ENCODE data around the gene YWHAG. TPM values are rescaled to one million over a fixed set of nuclear protein-coding genes. Genes with fewer than 3 reads are reported as not detected.

Gene YWHAG
- total RNA-seq, 1 experiment from 2014 or later: 178 TPM

DNA sequence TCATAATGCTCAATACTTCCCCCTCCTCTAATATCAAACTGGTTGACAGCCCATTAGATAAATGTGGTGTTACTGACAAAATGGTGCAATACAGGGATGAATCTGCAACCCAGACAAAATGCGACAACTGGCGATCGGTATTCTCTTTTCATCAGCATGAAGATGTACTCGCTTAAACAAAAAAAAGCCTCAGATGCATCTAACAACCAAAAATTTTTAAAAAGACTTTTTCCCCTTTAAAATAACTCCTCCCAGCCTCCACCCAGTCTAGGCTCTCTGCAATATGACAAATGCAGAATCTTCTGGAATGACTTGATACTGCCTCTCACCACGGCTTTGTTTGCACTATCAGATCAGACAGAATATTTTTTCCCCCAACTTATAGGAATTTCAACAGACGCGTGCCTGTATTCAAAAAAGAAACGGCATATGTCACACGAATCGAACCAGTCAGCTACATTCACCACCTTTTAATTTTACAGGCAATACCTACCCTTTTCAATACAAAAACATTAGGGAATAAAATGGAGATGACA, 1.2 kb downstream of the YWHAG start:
- no peaks in the 10 kb centered on the region for H3K9me3 Mint-ChIP-seq (ENCODE audit: unreplicated experiment)
- H3K4me3 Mint-ChIP-seq (ENCODE audit: unreplicated experiment): peak overlapping the region; percentile 89
- ChIA-PET POLR2A (interaction anchor here (0.6 to 5.9 kb wide), 21 partner anchors 12 to 1697 kb away, joined by 3 to 130 read pairs (median 4); partner anchors contain the start of gene ZP3), CTCF (interaction anchor here (0.8 to 1.9 kb wide), 2 partner anchors 39 to 66 kb away, joined by 3 to 8 read pairs; no protein-coding TSS in a partner anchor)
- no peak for DNase-seq (ENCODE audit: unreplicated experiment)
- TSS peak; percentile 52 for BruUV-seq (replicated peaks)
- H3K36me3 Mint-ChIP-seq (ENCODE audit: insufficient read depth, unreplicated experiment): peaks cover 27% of the 10 kb centered on the region
- H3K4me1 Mint-ChIP-seq (ENCODE audit: insufficient read depth, unreplicated experiment): peaks cover 20% of the 10 kb centered on the region
- TF ChIP-seq, protein P1, sequence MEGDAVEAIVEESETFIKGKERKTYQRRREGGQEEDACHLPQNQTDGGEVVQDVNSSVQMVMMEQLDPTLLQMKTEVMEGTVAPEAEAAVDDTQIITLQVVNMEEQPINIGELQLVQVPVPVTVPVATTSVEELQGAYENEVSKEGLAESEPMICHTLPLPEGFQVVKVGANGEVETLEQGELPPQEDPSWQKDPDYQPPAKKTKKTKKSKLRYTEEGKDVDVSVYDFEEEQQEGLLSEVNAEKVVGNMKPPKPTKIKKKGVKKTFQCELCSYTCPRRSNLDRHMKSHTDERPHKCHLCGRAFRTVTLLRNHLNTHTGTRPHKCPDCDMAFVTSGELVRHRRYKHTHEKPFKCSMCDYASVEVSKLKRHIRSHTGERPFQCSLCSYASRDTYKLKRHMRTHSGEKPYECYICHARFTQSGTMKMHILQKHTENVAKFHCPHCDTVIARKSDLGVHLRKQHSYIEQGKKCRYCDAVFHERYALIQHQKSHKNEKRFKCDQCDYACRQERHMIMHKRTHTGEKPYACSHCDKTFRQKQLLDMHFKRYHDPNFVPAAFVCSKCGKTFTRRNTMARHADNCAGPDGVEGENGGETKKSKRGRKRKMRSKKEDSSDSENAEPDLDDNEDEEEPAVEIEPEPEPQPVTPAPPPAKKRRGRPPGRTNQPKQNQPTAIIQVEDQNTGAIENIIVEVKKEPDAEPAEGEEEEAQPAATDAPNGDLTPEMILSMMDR (IDR thresholded peaks at IDR 0.05; ENCODE audit: unreplicated experiment): no peak
- H3K27ac Mint-ChIP-seq (ENCODE audit: low read depth, unreplicated experiment): peak overlapping the region; percentile 97
- H3K27me3 Mint-ChIP-seq (ENCODE audit: insufficient read depth, unreplicated experiment): no peaks in the 10 kb centered on the region
- intact Hi-C loops (cut with micrococcal nuclease): loop anchor here (2.0 kb wide), 1 partner anchor 19 kb away; no protein-coding TSS in a partner anchor

DNA sequence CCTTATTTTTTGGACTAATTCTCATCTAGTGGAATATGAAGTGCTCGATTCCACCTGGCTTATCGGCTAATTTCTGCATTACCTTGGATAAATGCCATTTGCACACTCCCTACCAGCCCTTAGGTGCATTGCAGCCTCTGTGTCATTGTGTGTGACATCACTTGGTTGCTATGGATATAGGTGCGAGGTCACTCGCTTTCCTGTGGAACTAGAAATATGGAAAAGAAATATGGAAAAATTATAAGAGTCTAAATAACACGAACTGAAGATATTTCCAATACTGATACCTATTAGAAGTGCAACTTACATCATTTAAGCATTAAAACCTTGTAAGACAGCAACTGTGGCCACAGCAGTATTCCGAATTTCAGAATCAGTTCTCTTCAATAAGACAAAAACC, 2.0 kb downstream of the YWHAG start:
- H3K4me3 Mint-ChIP-seq (ENCODE audit: unreplicated experiment): peak overlapping the region; percentile 89
- peak; percentile 66 for DNase-seq (ENCODE audit: unreplicated experiment)
- TF ChIP-seq, protein P1 (IDR thresholded peaks at IDR 0.05; ENCODE audit: unreplicated experiment): no peak
- ChIA-PET CTCF (interaction anchor here (0.7 to 1.9 kb wide), 4 partner anchors 34 to 66 kb away, joined by 3 to 8 read pairs (median 3); no protein-coding TSS in a partner anchor), POLR2A (interaction anchor here (0.6 to 5.9 kb wide), 12 partner anchors 8 to 1696 kb away, joined by 3 to 130 read pairs (median 4); no protein-coding TSS in a partner anchor)
- no TSS peak for BruUV-seq (replicated peaks)
- no peaks in the 10 kb centered on the region for H3K27me3 Mint-ChIP-seq (ENCODE audit: insufficient read depth, unreplicated experiment)
- no peaks in the 10 kb centered on the region for H3K9me3 Mint-ChIP-seq (ENCODE audit: unreplicated experiment)
- intact Hi-C loops (cut with micrococcal nuclease): no loop called here
- H3K27ac Mint-ChIP-seq (ENCODE audit: low read depth, unreplicated experiment): peak overlapping the region; percentile 97
- peaks cover 28% of the 10 kb centered on the region for H3K4me1 Mint-ChIP-seq (ENCODE audit: insufficient read depth, unreplicated experiment)
- peaks cover 34% of the 10 kb centered on the region for H3K36me3 Mint-ChIP-seq (ENCODE audit: insufficient read depth, unreplicated experiment)

DNA sequence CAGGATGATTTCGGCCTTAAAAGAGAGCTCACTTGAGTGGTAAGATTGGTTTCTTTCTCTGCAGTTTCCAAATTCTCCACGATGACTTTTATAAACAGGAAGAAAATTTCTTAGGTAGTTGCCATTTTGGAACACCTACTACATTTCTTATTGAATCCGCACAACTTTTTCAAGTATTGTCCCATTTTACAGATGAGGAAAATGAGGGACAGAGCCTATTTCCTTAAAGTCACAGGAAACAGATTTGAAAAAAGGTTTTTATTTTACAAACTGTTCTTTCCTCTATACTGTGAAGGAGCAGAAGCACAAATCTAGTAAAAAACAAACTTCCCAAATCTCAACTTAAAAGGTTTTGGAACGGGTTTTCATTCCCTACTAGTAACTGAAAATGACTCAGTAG, 2.7 kb downstream of the YWHAG start:
- peaks cover 35% of the 10 kb centered on the region for H3K4me1 Mint-ChIP-seq (ENCODE audit: insufficient read depth, unreplicated experiment)
- H3K36me3 Mint-ChIP-seq (ENCODE audit: insufficient read depth, unreplicated experiment): peaks cover 41% of the 10 kb centered on the region
- intact Hi-C loops (cut with micrococcal nuclease): no loop called here
- ChIA-PET POLR2A (interaction anchor here (0.9 to 5.9 kb wide), 5 partner anchors 9 to 38 kb away, joined by 3 to 130 read pairs (median 33); no protein-coding TSS in a partner anchor), CTCF (interaction anchor here (0.7 to 1.9 kb wide), 4 partner anchors 34 to 65 kb away, joined by 3 to 8 read pairs (median 3); no protein-coding TSS in a partner anchor)
- no peaks in the 10 kb centered on the region for H3K9me3 Mint-ChIP-seq (ENCODE audit: unreplicated experiment)
- peak overlapping the region; percentile 47 for H3K4me3 Mint-ChIP-seq (ENCODE audit: unreplicated experiment)
- TF ChIP-seq, protein P1 (IDR thresholded peaks at IDR 0.05; ENCODE audit: unreplicated experiment): no peak
- H3K27ac Mint-ChIP-seq (ENCODE audit: low read depth, unreplicated experiment): no peak overlapping the region
- no TSS peak for BruUV-seq (replicated peaks)
- DNase-seq (ENCODE audit: unreplicated experiment): no peak
- H3K27me3 Mint-ChIP-seq (ENCODE audit: insufficient read depth, unreplicated experiment): no peaks in the 10 kb centered on the region

DNA sequence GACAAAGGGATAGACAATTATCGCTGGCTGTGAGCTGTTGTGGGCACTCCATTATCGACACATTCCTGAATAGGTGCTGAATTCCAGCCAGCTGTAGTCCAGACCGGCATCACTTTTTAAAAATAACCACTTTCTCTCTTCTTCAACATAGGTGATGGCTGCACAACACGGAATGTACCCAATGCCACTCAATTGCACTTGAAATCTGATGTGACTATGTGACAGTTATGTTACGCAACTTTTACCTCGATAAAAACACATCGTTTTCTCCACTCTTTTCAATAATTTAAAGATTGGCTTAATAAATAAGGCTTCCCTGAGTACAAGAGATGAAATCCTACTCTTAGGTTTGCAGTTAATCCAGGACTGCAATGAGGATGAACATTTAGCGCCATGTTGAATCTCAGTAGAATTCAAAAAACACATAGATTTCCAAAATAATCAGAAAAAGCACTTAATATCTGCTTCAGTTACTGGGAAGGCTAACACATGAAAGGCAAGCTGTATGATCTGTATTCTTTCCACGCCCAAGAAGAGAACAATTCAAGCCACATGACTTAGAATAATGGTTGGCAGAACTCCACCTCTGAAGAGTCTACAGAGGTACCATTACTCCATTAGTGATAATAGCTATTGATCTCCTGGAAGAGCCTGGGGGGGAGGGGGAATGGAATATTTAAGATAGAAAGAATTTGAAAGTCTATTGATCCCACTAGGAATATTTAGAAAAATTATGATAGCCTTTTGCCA, 3.6 kb downstream of the YWHAG start:
- BruUV-seq (replicated peaks): no TSS peak
- Mint-ChIP-seq H3K4me1 (ENCODE audit: insufficient read depth, unreplicated experiment) (peaks cover 34% of the 10 kb centered on the region), H3K9me3 (ENCODE audit: unreplicated experiment) (no peaks in the 10 kb centered on the region), H3K36me3 (ENCODE audit: insufficient read depth, unreplicated experiment) (peaks cover 49% of the 10 kb centered on the region), H3K27ac (ENCODE audit: low read depth, unreplicated experiment) (no peak overlapping the region), H3K27me3 (ENCODE audit: insufficient read depth, unreplicated experiment) (no peaks in the 10 kb centered on the region), H3K4me3 (ENCODE audit: unreplicated experiment) (peak overlapping the region; percentile 47)
- CTCF ChIA-PET: interaction anchor here (1.0 to 1.3 kb wide), 2 partner anchors 10 to 64 kb away, joined by 3 to 4 read pairs; no protein-coding TSS in a partner anchor
- no peak for DNase-seq (ENCODE audit: unreplicated experiment)
- intact Hi-C loops (cut with micrococcal nuclease): no loop called here
- TF ChIP-seq, protein P1 (IDR thresholded peaks at IDR 0.05; ENCODE audit: unreplicated experiment): no peak
- POLR2A ChIA-PET: interaction anchor here (0.7 to 5.9 kb wide), 3 partner anchors 21 to 35 kb away, joined by 3 to 130 read pairs (median 4); no protein-coding TSS in a partner anchor
